GM10248 (cell line): Measurements from ENCODE around the gene PRDM16.

Source experiments
- CTCF ChIA-PET: fragments of 300-600 bp; sonication (Branson Sonifier 250); formaldehyde crosslinking; extraction: SDS; loops from one replicate; lab custom pipeline; 2021; ENCODE audit warnings: antibody characterized with exemption; lab: Yijun Ruan, JAX
- POLR2A ChIA-PET: fragments of 350-650 bp; sonication (Branson Sonifier 250); formaldehyde crosslinking; extraction: SDS; loops from one replicate; lab custom pipeline; 2020; ENCODE audit warnings: antibody characterized with exemption; lab: Yijun Ruan, JAX
- DNase-seq: peaks from one replicate; pipeline ENCODE4 v3.0.0; 2012; ENCODE audit errors: extremely low spot score
- TF ChIP-seq, protein P1 (sequence below): IDR thresholded peaks from 2 replicates; pipeline ENCODE4 v1.5.1; 2012; ENCODE audit warnings: mild to moderate bottlenecking, low read depth; ENCODE audit errors: extremely low read depth, missing control alignments, control extremely low read depth

The PRDM16 gene

DNA sequence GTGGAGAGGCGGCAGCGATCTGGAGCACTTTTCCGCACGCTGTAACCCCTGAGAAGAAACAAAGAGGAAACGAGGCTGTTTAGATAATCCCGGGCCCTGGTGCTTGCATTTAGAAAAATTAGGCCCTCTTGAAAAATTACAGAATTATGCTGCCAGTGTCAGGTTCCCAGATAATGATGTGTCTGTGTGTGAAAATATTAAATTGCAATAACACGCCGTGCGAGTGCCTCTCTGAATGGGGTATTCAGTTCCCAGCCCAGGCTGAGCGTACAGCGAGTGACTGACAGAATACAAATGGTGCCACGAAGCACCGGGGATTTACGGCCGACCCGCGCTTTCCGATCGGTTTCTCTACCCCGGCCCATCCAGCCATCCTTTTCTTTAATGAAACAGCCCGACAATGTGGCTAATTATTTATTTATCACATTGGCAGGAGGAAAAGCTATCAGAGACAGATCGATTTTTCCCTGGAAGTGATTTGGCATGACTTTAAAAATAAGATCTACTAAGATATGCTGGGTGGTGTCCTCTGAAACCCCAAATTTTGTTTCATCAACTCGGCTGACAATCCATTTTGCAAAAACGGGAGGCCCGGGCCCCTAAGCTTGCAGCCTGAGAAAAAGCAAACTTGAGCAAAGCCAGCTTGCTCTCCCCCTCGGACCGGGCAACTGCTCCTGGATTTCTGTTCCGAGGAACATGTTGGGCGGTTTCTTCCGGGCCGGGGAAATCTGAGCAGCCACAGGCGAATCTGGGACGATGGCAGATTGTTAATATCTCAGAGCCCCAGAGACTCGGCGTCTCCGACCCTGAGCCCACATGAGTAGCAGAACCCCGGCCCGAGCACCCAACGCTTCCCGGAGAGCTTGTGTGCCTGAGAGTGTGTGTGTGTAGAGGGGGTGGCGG, 11.3 kb downstream of the PRDM16 start:
- DNase-seq, result no peak
- TF ChIP-seq, protein P1, sequence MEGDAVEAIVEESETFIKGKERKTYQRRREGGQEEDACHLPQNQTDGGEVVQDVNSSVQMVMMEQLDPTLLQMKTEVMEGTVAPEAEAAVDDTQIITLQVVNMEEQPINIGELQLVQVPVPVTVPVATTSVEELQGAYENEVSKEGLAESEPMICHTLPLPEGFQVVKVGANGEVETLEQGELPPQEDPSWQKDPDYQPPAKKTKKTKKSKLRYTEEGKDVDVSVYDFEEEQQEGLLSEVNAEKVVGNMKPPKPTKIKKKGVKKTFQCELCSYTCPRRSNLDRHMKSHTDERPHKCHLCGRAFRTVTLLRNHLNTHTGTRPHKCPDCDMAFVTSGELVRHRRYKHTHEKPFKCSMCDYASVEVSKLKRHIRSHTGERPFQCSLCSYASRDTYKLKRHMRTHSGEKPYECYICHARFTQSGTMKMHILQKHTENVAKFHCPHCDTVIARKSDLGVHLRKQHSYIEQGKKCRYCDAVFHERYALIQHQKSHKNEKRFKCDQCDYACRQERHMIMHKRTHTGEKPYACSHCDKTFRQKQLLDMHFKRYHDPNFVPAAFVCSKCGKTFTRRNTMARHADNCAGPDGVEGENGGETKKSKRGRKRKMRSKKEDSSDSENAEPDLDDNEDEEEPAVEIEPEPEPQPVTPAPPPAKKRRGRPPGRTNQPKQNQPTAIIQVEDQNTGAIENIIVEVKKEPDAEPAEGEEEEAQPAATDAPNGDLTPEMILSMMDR, result no peak
- CTCF ChIA-PET, result no interaction called here
- POLR2A ChIA-PET, result no interaction called here

DNA sequence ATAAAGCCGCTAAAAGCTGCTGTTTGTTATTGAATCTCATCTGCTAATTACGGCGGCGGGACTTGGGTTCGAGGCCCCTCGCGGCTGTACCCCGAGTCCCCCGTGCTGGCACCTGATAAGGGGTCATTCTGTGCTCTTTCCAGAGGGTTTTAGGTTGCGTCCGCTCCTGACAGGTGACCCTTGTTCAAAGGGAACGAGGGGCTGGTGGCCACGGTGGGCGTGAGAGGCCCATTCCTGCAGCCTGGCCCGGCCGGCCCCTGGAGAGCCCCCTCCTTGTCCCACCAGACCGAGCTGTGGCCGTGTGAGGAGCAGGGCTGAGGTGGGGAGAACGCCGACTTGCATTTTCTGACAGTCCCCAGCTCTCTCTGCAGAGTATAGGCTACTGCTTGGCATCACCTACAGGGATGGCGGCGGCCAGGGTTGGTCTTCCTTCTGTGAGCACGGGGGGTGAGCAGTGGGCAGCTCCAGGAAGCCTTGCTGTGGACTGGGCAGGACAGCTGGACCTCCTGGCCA, 12.2 kb downstream of the PRDM16 start:
- TF ChIP-seq, protein P1, result no peak
- POLR2A ChIA-PET, result no interaction called here
- no peak for DNase-seq
- CTCF ChIA-PET, result no interaction called here

DNA sequence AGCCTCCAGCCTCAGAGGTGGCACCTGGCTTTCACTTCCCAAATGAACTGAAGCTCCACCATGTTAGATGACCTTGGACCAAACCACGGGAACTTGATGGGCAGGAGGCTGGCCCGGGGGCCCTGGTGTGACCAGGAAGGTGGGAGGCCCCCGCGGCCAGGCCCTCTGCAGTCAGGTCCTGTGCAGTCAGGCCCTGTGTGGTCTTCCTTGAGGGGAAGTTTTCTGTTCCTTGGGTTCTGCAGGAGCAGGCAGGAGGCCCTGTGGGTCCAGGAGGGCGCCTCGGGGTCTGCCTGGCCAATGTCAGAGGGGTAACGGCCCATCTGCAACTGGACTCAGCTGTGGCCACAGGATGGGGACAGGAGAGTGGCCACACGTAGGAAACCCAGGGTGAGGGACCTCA, 13.0 kb downstream of the PRDM16 start:
- TF ChIP-seq, protein P1, result no peak
- CTCF ChIA-PET, result no interaction called here
- POLR2A ChIA-PET, result no interaction called here
- DNase-seq, result no peak

DNA sequence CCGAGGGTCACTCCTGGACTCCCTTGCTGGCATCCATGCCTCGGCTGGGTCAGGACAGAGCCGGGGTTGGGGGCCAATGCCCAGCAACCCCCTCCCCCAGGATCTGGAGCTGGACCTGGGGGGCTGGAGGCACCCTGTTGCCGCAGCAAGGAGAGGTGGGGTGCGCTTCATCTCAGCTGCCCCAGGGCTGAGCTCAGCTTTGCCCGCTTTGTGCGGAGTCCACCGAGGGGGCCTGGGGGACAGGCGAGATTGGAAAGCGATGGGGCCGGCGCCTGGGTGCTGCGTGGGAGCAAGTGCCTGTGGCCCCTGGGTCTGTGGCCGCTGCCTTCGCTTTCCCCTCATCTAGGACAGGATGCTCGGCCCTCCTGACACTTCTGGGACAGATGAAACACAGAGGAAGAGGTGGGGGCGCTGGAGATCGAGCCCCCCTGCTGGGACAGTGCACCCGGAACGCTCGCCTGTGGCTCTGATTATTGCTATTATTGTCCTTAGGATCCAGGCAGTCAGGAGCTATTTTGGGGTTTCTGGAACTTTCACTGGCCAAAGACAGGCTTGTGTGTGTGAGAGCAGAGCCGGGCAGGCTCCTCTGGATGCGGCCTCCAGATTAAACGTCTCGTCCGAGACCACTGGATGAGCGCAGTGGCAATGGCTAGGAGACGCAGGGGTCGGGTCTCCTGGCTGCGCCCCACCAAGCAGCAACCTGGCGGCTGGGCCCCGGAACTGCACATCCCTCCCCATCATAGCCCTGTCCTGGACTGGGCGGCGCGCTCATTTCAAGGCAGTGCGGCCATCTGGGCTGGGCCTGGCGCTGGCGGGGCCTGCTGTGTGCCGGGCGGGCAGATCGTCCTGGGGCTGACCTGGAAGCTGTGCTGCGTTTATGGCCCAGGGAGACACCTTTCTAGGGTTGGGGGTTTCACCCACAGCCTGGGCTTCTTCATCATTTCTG, 13.8 kb downstream of the PRDM16 start:
- TF ChIP-seq, protein P1, result no peak
- CTCF ChIA-PET, result no interaction called here
- DNase-seq, result no peak
- POLR2A ChIA-PET, result no interaction called here

DNA sequence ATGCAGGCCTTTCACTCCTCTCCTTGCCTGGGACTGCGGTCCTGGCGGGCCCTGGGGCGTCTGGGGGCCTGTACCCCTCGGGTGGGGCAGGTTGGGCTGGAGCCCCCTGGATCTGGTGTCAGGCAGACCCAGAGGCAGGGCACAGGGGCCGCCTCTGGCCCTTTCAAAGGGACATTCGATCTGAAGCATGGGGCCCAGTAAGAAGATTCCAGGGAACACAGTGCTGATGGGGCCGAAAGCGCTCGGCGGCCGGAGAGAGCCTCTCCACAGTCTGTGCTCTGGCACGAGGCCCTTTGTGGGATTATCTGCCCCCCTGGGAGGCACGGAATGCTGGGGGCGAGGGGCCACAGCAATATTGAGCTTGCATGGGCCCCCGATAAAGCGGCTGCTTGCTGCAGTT, 15.2 kb downstream of the PRDM16 start:
- TF ChIP-seq, protein P1, result no peak
- POLR2A ChIA-PET, result no interaction called here
- CTCF ChIA-PET, result no interaction called here
- no peak for DNase-seq

DNA sequence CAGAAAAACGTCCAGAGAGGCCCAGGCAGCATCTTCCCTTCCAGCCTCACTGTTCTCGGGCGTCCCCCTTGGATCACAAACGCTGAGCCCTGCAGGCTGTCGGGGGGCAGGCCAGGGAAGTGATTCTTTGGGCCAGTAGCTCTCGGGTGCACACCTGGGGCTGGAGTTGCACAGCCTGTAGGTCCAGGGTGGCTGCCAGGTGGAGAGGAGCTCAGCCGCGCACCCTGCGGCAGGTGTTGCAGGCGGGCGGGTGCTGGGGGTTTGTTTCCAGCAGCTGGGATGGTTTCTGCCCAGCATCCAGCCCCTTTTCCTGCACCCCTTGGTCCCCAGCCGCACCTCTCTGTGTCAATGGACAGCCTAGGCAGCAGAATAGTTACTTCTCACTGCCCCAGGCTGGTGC, 15.7 kb downstream of the PRDM16 start:
- ChIA-PET CTCF (no interaction called here), POLR2A (no interaction called here)
- TF ChIP-seq, protein P1, result no peak
- DNase-seq, result no peak
